Germinal center (tissue), 1 donor: ENCODE measurements around the gene C4orf36.

ENCODE experiments used
- DNase-seq: peaks from one replicate; pipeline ENCODE4 v3.0.0; 2012; ENCODE audit warnings: mixed read lengths, low spot score

C4orf36 gene, protein sequence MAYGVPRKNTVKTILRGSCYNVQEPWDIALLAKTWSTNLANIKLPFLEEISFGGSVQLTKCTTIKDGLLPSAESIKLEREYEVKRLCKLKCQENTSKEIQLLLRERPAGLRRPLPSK

GRCh38 chr4:86891762-86892635 is at the start of gene C4orf36:
Gene C4orf36 (minus strand): TSS chr4:86892422. CDS start chr4:86891520, 902 bp downstream.
- DNase-seq = peak; percentile 6

DNA sequence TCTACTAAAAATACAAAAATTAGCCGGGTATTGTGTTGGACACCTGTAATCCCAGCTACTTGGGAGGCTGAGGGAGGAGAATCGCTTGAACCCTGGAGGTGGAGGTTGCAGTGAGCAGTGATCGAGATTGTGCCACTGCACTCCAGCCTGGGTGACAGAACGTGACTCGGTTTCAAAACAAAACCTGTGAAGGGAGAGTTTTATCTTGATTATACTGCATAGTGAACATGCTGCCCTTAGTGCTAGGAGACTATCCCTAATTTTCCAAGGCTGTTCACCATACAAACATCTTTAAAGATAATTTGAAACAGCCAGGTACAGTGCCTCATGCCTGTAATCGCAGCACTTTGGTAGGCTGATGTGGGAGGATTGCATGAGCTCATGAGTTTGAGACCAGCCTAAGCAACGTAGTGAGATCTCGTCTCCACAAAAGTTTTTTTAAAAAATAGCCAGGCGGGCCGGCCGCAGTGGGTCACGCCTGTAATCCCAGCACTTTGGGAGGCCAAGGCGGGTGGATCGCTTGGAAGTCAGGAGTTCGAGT is 48.8 kb upstream of the C4orf36 start:
- DNase-seq = no peak

DNA sequence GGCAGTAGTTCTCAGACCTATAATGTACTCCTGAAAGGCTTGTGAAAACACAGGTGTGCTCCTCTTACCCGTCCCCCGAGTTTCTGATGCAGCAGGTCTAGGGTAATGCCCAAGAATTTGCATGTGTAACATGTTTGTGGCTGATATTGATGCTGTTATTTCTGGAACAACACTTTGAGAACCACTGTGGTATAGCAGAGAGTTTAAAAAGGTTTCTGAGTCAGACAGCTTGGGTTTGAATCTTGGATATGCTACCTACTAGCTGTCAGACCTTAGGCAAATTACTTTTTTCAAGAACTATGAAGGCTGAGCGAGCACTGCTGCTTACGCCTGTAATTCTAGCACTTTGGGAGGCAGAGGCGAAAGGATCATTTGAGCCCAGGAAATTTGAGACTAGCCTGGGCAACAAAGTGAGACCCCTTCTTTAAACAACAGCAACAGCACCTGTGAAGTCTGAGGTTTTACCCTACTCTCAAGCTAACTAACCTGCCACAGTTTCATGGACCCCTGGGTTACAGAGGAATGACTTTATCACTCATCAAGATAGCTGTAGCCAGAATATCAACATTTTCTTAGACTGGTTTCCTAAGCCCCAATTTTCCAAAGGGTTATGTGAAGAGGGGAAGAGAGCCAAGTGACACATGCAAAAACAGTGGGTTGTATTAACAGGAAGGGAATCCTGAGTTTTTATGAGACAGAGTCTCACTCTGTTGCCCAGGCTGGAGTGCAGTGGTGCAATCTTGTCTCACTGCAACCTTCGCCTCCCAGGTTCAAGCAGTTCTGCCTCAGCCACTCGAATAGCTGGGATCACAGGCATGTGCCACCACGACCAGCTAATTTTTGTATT is 47.7 kb upstream of the C4orf36 start:
- peak; percentile 53 for DNase-seq

- DNase-seq = peak; percentile 10
Measured at GRCh38 chr4:86938771-86939520, 46.7 kb upstream of the C4orf36 start.

GRCh38 chr4:86935853-86936733 is 43.9 kb upstream of the C4orf36 start:
- DNase-seq = peak; percentile 30

- no peak for DNase-seq
Measured at GRCh38 chr4:86935566-86935852, 43.3 kb upstream of the C4orf36 start.

DNA sequence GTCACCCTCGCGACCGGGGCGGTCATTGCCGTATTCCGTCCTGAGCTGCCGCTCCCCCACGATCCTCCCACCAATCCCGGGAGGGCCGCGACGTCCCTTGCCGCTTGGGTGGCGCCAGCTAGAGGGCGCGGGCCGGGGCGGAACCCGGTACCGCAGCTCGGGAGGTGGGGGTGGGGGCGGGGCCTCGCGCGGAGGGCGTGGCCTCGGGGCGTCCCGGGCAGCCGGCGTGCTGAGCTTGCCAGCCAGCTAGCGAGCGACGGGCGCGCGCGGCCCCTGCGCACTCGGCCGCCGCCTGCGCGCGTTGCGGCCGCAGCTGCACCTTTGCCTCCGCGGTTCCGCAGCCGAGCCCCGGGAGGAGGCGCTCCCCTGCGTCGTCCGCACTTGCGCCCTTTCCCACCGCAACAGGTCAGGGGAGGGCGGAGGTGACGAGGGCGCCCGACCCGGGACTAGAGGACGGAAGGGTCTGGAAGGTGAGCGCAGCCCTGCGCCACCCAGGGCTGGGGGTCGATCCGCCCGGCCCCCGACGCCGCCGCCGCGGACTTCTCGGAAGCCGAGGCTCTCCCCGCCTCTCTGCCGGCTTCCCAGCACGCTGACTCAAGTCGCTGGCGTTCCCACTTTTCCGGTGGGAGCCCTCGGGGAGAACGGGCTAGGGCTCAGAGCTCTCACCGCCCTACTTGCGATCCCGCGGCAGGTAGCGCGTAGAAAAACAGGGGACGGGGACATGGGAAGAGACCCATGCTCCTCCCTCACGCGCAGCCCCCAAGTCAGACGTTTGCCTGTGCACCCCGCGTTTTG is 42.7 kb upstream of the C4orf36 start, which contains the start of gene AFF1:
Gene AFF1 (plus strand): TSS at position 241 of the 795 bp plus-strand sequence. CDS start 13,523 bp downstream, outside the sequence.
- peak; percentile 89 for DNase-seq

GRCh38 chr4:86934147-86934770 is 42.0 kb upstream of the C4orf36 start:
- DNase-seq = no peak

DNA sequence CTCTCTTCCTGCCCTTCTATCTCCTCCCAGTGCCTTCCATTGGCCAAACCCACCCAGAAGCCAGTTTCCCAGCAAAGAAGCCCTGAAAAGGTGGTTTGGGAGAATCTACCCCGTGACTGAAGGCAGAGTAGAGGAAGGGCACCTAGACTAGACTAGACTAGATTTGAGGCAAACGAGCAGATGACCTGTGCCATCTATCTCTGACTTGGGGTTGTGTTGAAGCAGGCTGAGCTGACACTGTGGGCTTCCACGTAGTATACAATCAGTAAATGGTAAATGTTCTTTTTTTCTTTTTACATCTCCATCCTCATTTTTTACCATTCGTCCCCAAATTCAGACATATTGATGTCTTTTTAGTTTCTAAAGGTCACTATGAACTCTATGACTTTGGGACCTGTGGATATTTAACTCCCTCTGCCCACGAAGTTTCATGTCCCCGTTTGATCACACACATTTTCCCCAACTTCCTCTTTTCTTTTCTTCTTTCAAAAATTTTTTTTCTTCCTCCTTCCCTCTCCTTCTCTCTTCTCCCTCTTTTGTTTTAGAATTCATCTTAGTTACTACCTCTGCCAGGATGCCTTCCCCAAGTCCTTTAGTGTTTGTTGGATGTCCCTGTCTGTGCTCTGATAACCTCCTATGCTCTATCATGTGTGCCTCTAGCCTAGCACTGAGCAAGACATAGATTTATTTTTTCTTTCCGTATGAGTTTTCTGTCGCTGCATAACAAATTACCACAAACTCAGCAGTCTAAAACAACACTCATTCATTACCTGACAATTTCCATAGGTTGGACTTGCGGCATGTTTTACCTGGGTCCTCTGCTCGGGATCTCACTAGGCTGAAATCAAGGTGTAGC is 36.4 kb upstream of the C4orf36 start:
- no peak for DNase-seq

GRCh38 chr4:86927843-86928395 is 35.7 kb upstream of the C4orf36 start:
- DNase-seq = no peak

DNA sequence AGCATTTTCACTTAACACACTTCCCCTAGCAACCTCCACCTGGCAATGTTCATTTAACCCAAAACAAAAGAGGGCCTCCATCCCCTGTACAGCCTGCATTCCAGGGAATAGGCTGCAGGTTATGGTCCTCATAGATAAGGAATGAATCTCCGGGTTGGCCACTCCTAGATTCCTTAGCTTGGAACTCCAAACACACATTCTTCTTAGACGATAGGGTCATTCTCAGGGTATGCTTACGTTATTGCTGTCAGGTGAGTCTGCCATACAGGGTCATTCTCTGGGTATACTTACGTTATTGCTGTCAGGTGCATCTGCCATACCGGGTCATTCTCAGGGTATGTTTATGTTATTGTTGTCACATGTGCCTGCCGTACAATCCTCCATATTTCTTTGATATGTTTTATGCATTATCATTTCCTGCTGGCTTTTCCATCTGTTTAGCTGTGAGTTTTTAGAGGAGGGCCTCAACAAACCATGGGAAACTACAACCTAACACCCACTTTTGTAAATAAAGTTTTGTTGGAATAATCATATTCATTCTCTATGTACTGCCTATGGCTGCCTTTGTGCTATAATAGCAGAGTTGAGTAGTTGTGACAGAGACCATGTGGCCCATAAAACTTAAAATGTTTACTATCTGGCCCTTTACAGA is 34.3 kb upstream of the C4orf36 start:
- no peak for DNase-seq

- DNase-seq = no peak
Measured at GRCh38 chr4:86924811-86925210, 32.6 kb upstream of the C4orf36 start.

- DNase-seq = no peak
Measured at GRCh38 chr4:86921608-86922252, 29.5 kb upstream of the C4orf36 start.

GRCh38 chr4:86919561-86920223 is 27.5 kb upstream of the C4orf36 start:
- no peak for DNase-seq

DNA sequence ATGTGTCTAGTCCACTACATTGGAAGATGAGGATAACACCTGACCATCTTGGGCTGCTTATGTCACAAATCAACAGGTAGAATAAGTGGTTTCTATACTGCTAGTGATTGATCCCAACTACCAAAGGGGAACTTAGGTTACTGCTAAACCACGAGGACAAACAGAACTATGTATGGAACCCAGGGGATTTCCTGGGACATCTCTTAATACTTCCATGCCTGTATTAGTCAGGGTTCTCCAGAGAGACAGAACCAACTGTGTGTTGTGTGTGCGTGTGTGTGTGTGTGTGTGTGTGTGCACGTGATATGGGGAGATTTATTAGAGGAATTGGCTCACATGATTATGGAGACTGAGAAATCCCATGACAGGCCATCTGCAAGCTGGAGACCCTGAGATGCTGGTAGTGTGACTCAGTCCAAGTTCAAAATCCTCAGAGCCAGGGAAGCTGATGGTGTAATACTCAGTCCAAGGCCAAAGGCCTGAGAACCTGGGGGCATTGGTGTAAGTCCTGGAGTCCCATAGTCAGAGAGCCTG is 26.4 kb upstream of the C4orf36 start:
- no peak for DNase-seq
